ENCODE data around the gene BRSK2. TPM values are rescaled to one million over a fixed set of nuclear protein-coding genes. Genes with fewer than 3 reads are reported as not detected.

The BRSK2 gene
- total RNA-seq, 3 donors from 2014 or later (not counting 1 experiment from before 2014, with no cell fraction given): 0.11 to 0.14 TPM; not detected in 1

- DNase-seq (no peak), ATAC-seq (no peak)
- H3K36me3 ChIP-seq (ENCODE audit: control insufficient read depth, insufficient read depth, low read length): no peaks in the 10 kb centered on the region
- Mint-ChIP-seq H3K4me3 (no peak overlapping the region), H3K27ac (no peak overlapping the region), H3K27me3 (ENCODE audit: low read depth in 2 of 2) (no peaks in the 10 kb centered on the region), H3K4me1 (no peaks in the 10 kb centered on the region), H3K9me3 (no peaks in the 10 kb centered on the region), H3K36me3 (no peaks in the 10 kb centered on the region)
- H3K27me3 ChIP-seq (ENCODE audit: control insufficient read depth, insufficient read depth, low read length): no peaks in the 10 kb centered on the region
- H3K27ac ChIP-seq (ENCODE audit: low read length): no peak overlapping the region
- WGBS (ENCODE audit: insufficient coverage): 84% methylated on average over 19 of the region's 19 CpGs
- no peak overlapping the region for H3K4me3 ChIP-seq (ENCODE audit: low read length)
- no peaks in the 10 kb centered on the region for H3K4me1 ChIP-seq (ENCODE audit: control insufficient read depth, insufficient read depth, low read length)
- H3K9me3 ChIP-seq (ENCODE audit: control insufficient read depth, insufficient read depth, low read length): no peaks in the 10 kb centered on the region
- intact Hi-C loops (cut with micrococcal nuclease): no loop called here
- TF ChIP-seq CTCF (IDR thresholded peaks at IDR 0.05): no peak
Measured at GRCh38 chr11:1438261-1438966, 48.7 kb downstream of the BRSK2 start.

- Histone ChIP-seq H3K27me3 (ENCODE audit: control insufficient read depth, insufficient read depth, low read length) (no peaks in the 10 kb centered on the region), H3K27ac (ENCODE audit: low read length) (no peak overlapping the region), H3K9me3 (ENCODE audit: control insufficient read depth, insufficient read depth, low read length) (no peaks in the 10 kb centered on the region), H3K4me3 (ENCODE audit: low read length) (no peak overlapping the region), H3K36me3 (ENCODE audit: control insufficient read depth, insufficient read depth, low read length) (no peaks in the 10 kb centered on the region), H3K4me1 (ENCODE audit: control insufficient read depth, insufficient read depth, low read length) (no peaks in the 10 kb centered on the region)
- Mint-ChIP-seq H3K36me3 (no peaks in the 10 kb centered on the region), H3K9me3 (no peaks in the 10 kb centered on the region), H3K4me1 (no peaks in the 10 kb centered on the region), H3K4me3 (no peak overlapping the region), H3K27me3 (ENCODE audit: low read depth in 2 of 2) (no peaks in the 10 kb centered on the region), H3K27ac (no peak overlapping the region)
- intact Hi-C loops (cut with micrococcal nuclease): no loop called here
- TF ChIP-seq CTCF (IDR thresholded peaks at IDR 0.05): no peak
- no peak for DNase-seq
- WGBS (ENCODE audit: insufficient coverage): 82% methylated on average over 11 of the region's 11 CpGs
- no peak for ATAC-seq
Measured at GRCh38 chr11:1438967-1439330, 49.2 kb downstream of the BRSK2 start.

- H3K9me3 Mint-ChIP-seq: no peaks in the 10 kb centered on the region
Measured at GRCh38 chr11:1439341-1439740, 49.6 kb downstream of the BRSK2 start.

More at GRCh38 chr11:1439341-1439740, 49.6 kb downstream of the BRSK2 start:
- H3K4me3 Mint-ChIP-seq: no peak overlapping the region
- H3K27me3 ChIP-seq (ENCODE audit: control insufficient read depth, insufficient read depth, low read length): no peaks in the 10 kb centered on the region
- no peak for TF ChIP-seq CTCF (IDR thresholded peaks at IDR 0.05)
- no peaks in the 10 kb centered on the region for H3K36me3 ChIP-seq (ENCODE audit: control insufficient read depth, insufficient read depth, low read length)
- no peak overlapping the region for H3K27ac Mint-ChIP-seq
- H3K4me1 ChIP-seq (ENCODE audit: control insufficient read depth, insufficient read depth, low read length): no peaks in the 10 kb centered on the region
- ATAC-seq (no peak), DNase-seq (no peak)
- no peak overlapping the region for H3K4me3 ChIP-seq (ENCODE audit: low read length)
- no peaks in the 10 kb centered on the region for H3K27me3 Mint-ChIP-seq (ENCODE audit: low read depth in 2 of 2)
- H3K27ac ChIP-seq (ENCODE audit: low read length): no peak overlapping the region
- 82% methylated on average over 11 of the region's 11 CpGs for WGBS (ENCODE audit: insufficient coverage)
- intact Hi-C loops (cut with micrococcal nuclease): no loop called here
- H3K4me1 Mint-ChIP-seq: no peaks in the 10 kb centered on the region
- H3K9me3 ChIP-seq (ENCODE audit: control insufficient read depth, insufficient read depth, low read length): no peaks in the 10 kb centered on the region
- H3K36me3 Mint-ChIP-seq: no peaks in the 10 kb centered on the region

All from natural killer cell (primary cell).